Muscle layer of duodenum (tissue), 2 donors: Measurements from ENCODE around the gene MB.
"Not testable (repeated sequence)": the region's sequence is repeated elsewhere in the genome, so short reads cannot be mapped to it uniquely, and the experiment has no call there.

Source experiments
- H3K27ac ChIP-seq: one replicate; pipeline ENCODE4 v1.7.0; 2013; ENCODE audit warnings: mild to moderate bottlenecking, low read length
- H3K27me3 ChIP-seq: one replicate; pipeline ENCODE4 v1.7.0; 2013; ENCODE audit warnings: low read depth, mild to moderate bottlenecking, control low read depth, low read length
- H3K36me3 ChIP-seq, 2 donors: one replicate each; pipeline ENCODE4 v1.7.0; 2013; ENCODE audit warnings: low read length in 2 of 2, control low read depth in 1 of 2, mild to moderate bottlenecking in 1 of 2; ENCODE audit not compliant: insufficient read depth in 2 of 2, control insufficient read depth in 1 of 2
- H3K4me1 ChIP-seq, 2 donors: one replicate each; pipeline ENCODE4 v1.7.0; 2013; ENCODE audit warnings: low read length in 2 of 2, mild to moderate bottlenecking in 2 of 2, control low read depth in 1 of 2, moderate library complexity in 1 of 2; ENCODE audit not compliant: insufficient read depth in 2 of 2, control insufficient read depth in 1 of 2
- H3K4me3 ChIP-seq, 2 donors: one replicate each; pipeline ENCODE4 v1.7.0; 2013; ENCODE audit warnings: low read length in 2 of 2, low read depth in 1 of 2, mild to moderate bottlenecking in 1 of 2
- H3K9me3 ChIP-seq, 2 donors: one replicate each; pipeline ENCODE4 v1.7.0; 2013; ENCODE audit warnings: low read length in 2 of 2, control low read depth in 1 of 2, mild to moderate bottlenecking in 1 of 2; ENCODE audit not compliant: control insufficient read depth in 1 of 2
- donor health status: healthy.

The MB gene

DNA sequence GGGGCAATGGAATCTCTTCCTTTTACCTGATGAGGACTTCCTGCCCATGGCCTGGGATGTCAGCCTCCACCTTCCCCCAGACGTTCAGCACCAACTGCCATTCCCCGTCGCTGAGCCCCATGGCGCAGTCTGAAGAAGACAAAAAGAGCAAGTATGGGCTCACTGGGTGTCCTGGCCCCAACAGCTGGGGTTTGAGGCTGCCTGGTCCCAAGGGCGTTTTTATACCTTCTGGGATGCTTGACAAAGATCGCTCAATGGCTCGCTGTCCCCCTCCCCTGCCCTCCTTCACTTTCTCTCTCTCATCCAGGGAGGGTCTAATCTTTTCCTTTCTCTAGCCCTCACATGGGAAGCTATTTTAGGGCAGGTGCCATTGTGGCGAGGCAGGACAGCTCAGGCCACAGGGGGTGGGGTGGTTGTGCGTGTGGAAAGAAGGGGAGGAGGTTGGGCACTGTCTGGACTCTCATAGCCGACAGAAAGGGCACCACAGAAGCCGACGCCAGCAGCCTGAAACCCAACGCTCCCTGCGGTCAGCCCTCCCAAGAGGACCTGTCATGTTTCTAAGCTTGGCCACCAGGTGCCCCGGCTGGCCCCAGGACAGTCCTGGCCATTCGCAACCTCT, at the start of gene MB:
Gene MB, minus strand, starts transcription at position 193 of the 619 bp plus-strand sequence. Its CDS starts 72 bp downstream, at position 121.
- H3K36me3 ChIP-seq: no peaks in the 10 kb centered on the region
- no peaks in the 10 kb centered on the region for H3K27me3 ChIP-seq
- no peak within 1 kb of the TSS for H3K4me3 ChIP-seq
- H3K9me3 ChIP-seq: no peaks in the 10 kb centered on the region
- H3K4me1 ChIP-seq: peaks cover 8 to 21% of the 10 kb centered on the region in 2 donors
- H3K27ac ChIP-seq: no peak within 1 kb of the TSS

DNA sequence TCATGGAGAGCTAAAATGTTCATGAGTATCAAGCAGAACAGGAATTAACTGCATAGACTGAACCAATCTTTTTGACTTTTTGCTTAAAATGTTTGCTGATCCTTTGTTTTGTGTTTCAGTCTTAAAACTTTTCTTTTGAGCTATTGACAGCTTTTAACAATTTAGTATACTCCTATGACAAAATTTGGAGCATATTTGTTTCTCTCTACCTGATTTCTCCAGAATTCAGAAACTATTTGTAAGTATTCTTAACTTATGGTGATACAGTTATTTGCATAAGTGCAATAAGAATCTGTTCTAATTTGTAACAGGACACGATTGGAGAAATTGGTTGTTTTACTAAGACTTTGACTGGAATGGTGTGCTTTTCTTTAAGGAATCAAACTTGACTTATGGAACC, 49.6 kb upstream of the MB start:
- H3K36me3 ChIP-seq: peaks cover 4 to 12% of the 10 kb centered on the region in 2 donors
- H3K9me3 ChIP-seq, H3K4me1 ChIP-seq, H3K27me3 ChIP-seq, H3K27ac ChIP-seq, H3K4me3 ChIP-seq: not testable (repeated sequence)

DNA sequence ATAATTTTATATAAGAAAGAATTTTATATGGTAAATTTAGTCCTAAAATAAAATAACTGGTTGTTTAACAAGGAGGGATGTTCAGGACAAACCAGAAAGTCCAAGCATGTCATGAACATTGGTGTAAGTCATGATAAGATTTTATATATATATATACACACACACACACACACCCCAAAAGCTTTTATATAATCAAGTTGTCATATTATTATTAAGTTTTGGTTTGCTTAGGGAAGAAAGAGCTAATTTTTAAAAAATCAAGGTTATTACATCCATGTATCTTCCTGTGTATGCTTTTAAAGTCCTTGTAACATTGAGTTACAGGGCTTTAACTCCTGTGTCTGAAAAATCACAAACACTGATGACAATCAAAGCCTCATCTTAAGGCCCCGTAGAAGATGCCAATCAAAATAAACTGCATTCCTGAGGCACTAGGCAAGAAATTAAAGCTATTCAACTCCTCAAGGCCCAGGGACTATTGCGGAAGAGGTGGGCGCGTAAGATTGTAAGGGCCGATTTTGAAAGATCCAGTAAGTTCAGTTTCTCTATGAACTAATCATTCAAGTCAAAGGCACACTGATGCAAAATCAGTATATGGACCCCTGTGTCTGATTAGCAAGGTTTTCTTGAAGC, 47.9 kb upstream of the MB start:
- Histone ChIP-seq H3K36me3 (peaks cover 10 to 18% of the 10 kb centered on the region in 2 donors), H3K27ac (no peak overlapping the region), H3K4me1 (peaks cover 0 to 3% of the 10 kb centered on the region in 2 donors), H3K27me3 (no peaks in the 10 kb centered on the region), H3K9me3 (peaks cover 0 to 5% of the 10 kb centered on the region in 2 donors), H3K4me3 (no peak overlapping the region)

DNA sequence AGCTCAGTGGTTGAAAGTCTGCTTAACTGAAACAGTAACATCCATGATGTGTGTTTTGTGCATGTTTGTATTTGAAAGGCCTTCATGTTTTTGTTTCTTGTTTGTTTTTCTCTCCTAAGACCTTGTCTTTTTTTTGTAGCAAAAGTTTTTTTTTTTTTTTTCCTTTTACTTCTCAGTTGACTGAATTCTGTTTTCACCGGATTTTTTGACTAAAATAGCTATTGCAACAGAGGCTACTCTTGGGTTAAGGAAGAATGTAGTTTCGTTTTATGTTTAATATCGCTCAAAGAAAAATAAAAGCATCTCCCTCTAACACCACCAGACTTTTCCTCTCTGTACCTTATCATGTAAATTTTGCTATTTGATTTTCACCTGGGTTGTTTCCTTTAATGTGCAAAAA, 46.2 kb upstream of the MB start:
- Histone ChIP-seq H3K36me3 (peaks cover 23 to 35% of the 10 kb centered on the region in 2 donors), H3K27me3 (no peaks in the 10 kb centered on the region), H3K4me3 (peak overlapping the region; percentile 7 to 35), H3K27ac (peak overlapping the region; percentile 23), H3K9me3 (peaks cover 0 to 5% of the 10 kb centered on the region in 2 donors), H3K4me1 (peaks cover 0 to 3% of the 10 kb centered on the region in 2 donors)

DNA sequence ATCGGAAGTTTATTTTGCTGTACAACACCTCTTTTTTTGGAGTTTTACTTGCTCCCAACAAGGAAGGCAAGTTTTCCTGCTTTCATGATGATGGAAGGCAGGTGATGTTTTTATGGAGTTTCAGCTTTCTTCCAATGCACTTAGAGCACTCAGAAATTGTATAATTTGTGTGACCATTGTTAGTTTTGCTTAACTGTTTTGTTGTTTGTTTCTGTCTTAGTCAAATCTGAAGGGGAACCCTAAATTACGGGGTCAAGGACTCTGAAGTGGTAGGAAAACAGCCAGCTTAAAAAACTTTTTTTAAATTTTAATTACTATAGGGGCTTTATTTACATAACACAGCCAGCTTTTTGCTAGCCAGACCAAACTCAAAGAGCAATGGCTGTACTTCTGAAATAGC, 45.8 kb upstream of the MB start:
- no peak overlapping the region for H3K4me3 ChIP-seq
- no peaks in the 10 kb centered on the region for H3K27me3 ChIP-seq
- H3K27ac ChIP-seq: peak overlapping the region; percentile 30
- H3K4me1 ChIP-seq: peaks cover 0 to 3% of the 10 kb centered on the region in 2 donors
- peaks cover 28 to 39% of the 10 kb centered on the region in 2 donors for H3K36me3 ChIP-seq
- peaks cover 0 to 5% of the 10 kb centered on the region in 2 donors for H3K9me3 ChIP-seq

DNA sequence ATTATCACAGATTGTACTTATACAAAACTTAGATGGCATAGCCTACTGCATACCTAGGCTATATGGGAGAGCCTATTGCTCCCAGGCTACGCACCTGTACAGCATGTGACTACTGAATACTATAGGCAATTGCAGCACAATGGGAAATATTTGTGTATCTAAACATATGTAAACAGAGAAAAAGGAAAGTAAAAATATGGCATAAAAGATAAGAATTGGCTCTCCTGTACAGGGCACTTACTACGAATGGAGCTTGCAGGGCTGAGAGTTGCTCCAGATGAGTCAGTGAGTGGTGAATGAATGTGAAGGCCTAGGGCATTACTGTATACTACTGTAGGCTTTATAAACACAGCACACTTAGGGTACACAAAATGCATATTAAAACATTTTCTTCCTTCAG, 44.3 kb upstream of the MB start:
- no peaks in the 10 kb centered on the region for H3K27me3 ChIP-seq
- peaks cover 0 to 3% of the 10 kb centered on the region in 2 donors for H3K4me1 ChIP-seq
- H3K27ac ChIP-seq: no peak overlapping the region
- peaks cover 42 to 43% of the 10 kb centered on the region in 2 donors for H3K36me3 ChIP-seq
- H3K9me3 ChIP-seq: no peaks in the 10 kb centered on the region
- H3K4me3 ChIP-seq: no peak overlapping the region

DNA sequence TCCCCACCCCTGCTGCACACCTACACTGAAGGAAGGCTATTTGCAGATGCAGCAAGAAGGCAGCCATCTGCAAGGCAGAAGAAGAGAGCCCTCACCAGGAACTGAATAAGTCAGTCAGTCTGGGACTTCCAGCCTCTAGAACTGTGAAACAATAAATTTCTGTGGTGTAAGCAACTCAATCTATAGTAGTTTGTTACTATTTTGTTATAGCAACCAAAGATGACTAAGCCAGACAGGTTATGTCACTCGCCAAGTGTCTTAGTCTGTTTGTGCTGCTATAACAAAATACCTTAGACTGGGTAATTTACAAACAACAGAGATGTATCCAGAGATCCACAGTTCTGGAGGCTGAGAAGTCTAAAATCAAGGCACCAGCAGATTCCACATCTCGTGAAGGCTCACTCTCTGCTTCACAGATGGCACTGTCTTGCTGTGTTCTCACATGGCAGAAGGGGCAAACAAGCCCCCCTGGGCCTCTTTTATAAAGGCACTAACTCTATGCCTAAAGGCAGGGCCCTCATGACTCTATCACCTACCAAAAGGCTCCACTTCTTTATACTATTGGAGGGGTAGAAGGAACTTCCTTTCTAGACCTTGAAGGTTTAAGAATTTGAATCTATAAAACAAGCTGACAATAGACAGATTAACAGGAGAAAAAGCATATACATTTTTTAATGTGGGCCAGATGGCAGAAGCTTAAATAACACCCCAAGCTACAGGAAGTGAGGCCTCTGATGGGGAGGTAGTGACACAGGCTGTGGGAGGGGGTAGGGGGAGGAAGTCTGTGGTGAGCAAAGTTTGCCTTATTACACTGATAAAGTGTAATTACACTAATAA, 43.4 kb upstream of the MB start:
- H3K4me1 ChIP-seq: peaks cover 0 to 3% of the 10 kb centered on the region in 2 donors
- no peaks in the 10 kb centered on the region for H3K27me3 ChIP-seq
- H3K36me3 ChIP-seq: peaks cover 50 to 51% of the 10 kb centered on the region in 2 donors
- no peak overlapping the region for H3K4me3 ChIP-seq
- H3K27ac ChIP-seq: peak overlapping the region; percentile 28
- no peaks in the 10 kb centered on the region for H3K9me3 ChIP-seq

DNA sequence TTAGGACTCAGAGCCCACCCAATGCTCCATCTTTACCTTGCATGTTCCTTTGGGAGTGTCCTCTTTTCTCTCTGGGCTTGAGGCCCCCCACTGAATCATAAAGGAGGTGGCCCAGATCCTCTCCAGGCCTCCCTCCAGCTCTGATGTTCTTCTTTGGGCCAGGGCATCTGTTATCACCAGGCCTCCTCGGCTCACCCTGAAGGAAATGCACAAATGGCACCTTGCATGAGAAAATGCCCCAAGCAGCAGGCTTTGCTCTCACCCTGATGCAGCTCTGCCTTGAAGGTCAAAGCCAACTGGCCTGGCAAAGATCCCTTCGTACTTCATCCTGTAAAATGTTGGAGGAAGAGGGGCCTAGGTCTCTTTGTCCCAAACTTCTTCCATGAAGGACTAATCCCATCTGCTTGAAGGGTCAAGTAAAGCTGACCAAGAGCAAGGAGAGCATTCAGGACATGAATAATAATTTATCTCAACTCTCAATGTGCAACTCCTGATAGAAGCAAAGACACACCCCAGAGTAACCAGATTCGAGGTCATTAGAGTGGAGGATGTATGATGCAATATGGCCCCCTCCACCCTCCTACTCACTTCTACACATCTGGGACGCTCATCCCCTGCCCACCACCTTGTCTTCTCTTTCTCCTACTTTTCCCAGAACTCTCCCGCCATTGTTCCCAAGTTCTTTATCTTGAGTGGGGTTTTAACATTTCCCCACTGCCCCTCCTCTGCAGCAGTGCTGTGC, 40.6 kb upstream of the MB start:
- Histone ChIP-seq H3K27me3 (no peaks in the 10 kb centered on the region), H3K9me3 (no peaks in the 10 kb centered on the region), H3K4me3 (no peak overlapping the region), H3K4me1 (peaks cover 0 to 3% of the 10 kb centered on the region in 2 donors), H3K27ac (no peak overlapping the region), H3K36me3 (peaks cover 46 to 51% of the 10 kb centered on the region in 2 donors)

DNA sequence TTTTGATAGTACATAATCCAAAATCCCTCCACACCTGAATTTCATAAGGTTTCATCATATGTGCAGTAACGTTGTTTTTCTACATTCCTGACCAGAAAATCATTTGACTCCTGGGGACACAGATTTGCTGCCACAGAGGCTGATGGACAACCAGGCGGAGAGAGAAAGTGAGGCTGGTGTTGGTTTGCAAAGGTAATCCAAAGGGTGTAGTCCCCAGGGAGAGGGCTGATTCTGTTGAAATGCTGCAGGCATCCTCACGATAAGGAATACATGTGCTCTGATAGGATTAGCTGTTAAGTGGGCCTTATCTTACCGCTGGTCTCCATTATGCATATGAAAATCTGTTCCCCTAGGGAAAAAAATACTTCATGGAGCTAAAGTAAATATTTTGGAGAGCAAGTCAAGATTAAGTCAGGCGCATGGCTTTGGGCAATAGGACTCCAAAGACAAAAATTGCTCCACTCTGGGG, 39.2 kb upstream of the MB start:
- no peaks in the 10 kb centered on the region for H3K9me3 ChIP-seq
- no peaks in the 10 kb centered on the region for H3K4me1 ChIP-seq
- no peak overlapping the region for H3K27ac ChIP-seq

DNA sequence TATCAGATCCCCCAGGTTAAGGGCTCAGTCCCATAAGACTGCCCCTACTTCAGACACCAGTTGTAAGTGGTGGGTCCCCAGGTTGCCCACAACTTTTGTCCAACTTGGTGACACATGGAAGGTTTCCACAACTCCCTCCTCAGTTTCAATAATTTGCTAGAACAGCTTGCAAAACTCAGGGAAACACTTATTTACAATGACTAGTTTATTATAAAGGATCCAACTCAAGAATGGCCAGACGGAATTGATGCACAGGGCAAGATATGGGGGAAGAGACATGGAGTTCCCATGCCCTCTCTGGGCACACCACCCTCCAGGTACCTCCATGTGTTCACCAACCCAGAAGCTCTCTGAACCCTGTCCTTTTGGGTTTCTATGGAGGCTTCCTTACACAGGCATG, 36.7 kb upstream of the MB start:
- Histone ChIP-seq H3K4me1 (peaks cover 5 to 13% of the 10 kb centered on the region in 2 donors), H3K36me3 (peaks cover 31 to 33% of the 10 kb centered on the region in 2 donors)

More for the DNA sequence above, 39.2 kb upstream of the MB start:
- Histone ChIP-seq H3K36me3 (peaks cover 46 to 51% of the 10 kb centered on the region in 2 donors), H3K4me3 (no peak overlapping the region), H3K27me3 (no peaks in the 10 kb centered on the region)

More for the DNA sequence above, 36.7 kb upstream of the MB start:
- no peak overlapping the region for H3K4me3 ChIP-seq
- no peaks in the 10 kb centered on the region for H3K27me3 ChIP-seq
- no peaks in the 10 kb centered on the region for H3K9me3 ChIP-seq
- H3K27ac ChIP-seq: no peak overlapping the region
